Spleen (tissue), 11 donors: ENCODE data around the gene RPL15. TPM values are rescaled to one million over a fixed set of nuclear protein-coding genes. Genes with fewer than 3 reads are reported as not detected.

ENCODE experiments used
- DNase-seq: peaks from one replicate; pipeline ENCODE4 v3.0.0-alpha.2; 2020
- H3K27ac ChIP-seq, 8 donors: fragments of 200-600 bp; sonication (generic) in 7 of 8; 1 replicate in 4 of 8; 2 replicates in 4 of 8; pipeline versions ENCODE4 v1.5.0 to v1.8.0; 2016 to 2021; ENCODE audit warnings: inconsistent platforms in 4 of 8, mild to moderate bottlenecking in 4 of 8, moderate library complexity in 1 of 8
- H3K27me3 ChIP-seq, 7 donors: fragments of 200-600 bp; sonication (generic) in 6 of 7; replicated peaks in 1 of 7; 1 replicate in 4 of 7; 2 replicates in 3 of 7; pipeline versions ENCODE4 v1.5.0 to v1.8.0; 2016 to 2021; ENCODE audit warnings: inconsistent platforms in 3 of 7, mild to moderate bottlenecking in 1 of 7
- H3K36me3 ChIP-seq, 6 donors: fragments of 200-600 bp; sonication (generic) in 5 of 6; 1 replicate in 4 of 6; 2 replicates in 2 of 6; pipeline versions ENCODE4 v1.5.0 to v1.8.0; 2016 to 2021; ENCODE audit warnings: inconsistent platforms in 2 of 6
- H3K4me1 ChIP-seq, 6 donors: fragments of 200-600 bp; sonication (generic) in 5 of 6; 1 replicate in 3 of 6; 2 replicates in 3 of 6; pipeline versions ENCODE4 v1.5.0 to v1.8.0; 2016 to 2021; ENCODE audit warnings: inconsistent platforms in 3 of 6
- H3K4me3 ChIP-seq, 8 donors: fragments of 200-600 bp; sonication (generic) in 7 of 8; 1 replicate in 4 of 8; 2 replicates in 4 of 8; pipeline versions ENCODE4 v1.5.0 to v1.8.0; 2016 to 2021; ENCODE audit warnings: inconsistent platforms in 4 of 8, mild to moderate bottlenecking in 4 of 8, moderate library complexity in 2 of 8
- H3K9me3 ChIP-seq, 8 donors: fragments of 200-600 bp; sonication (generic) in 7 of 8; 1 replicate in 4 of 8; 2 replicates in 4 of 8; pipeline versions ENCODE4 v1.5.0 to v1.8.0; 2016 to 2021; ENCODE audit warnings: inconsistent platforms in 4 of 8
- CTCF ChIP-seq, 11 experiments: fragments of 200-600 bp in 7 of 11; fragments of 450-650 bp in 4 of 11; sonication (generic) in 4 of 11; IDR thresholded peaks in 8 of 11; conservative IDR thresholded peaks in 3 of 11; 1 replicate in 7 of 11; 2 replicates in 4 of 11; pipeline versions ENCODE4 v1.4.0 to v1.8.0; 2016 to 2021; ENCODE audit warnings: antibody characterized with exemption in 11 of 11, inconsistent platforms in 4 of 11, mild to moderate bottlenecking in 1 of 11
- POLR2A ChIP-seq, 3 donors: fragments of 450-650 bp; IDR thresholded peaks; one replicate each; pipeline ENCODE4 v1.5.1; 2017; ENCODE audit warnings: antibody characterized with exemption in 3 of 3, mild to moderate bottlenecking in 1 of 3
- POLR2AphosphoS5 ChIP-seq, 3 donors: sonication (generic); formaldehyde crosslinking; IDR thresholded peaks; one replicate each; pipeline ENCODE4 v1.5.1; 2017; ENCODE audit warnings: antibody characterized with exemption in 3 of 3
- WGBS, 5 donors: extraction: QIAGEN DNeasy Blood & Tissue Kit in 3 of 5; methylation state at CpG; one replicate each; pipeline versions ENCODE4 v1.1.5 to v1.1.7; 2013 to 2018; 5-methylcytosine and 5-hydroxymethylcytosine counted together
- intact Hi-C: fragments of 100-400 bp; cut with DNase I; formaldehyde crosslinking; loops from one replicate; pipeline ENCODE4 v1.15.0; 2023; ENCODE audit warnings: low total_unique reads
- polyA plus RNA-seq, 3 donors: library from polyadenylated mRNA; stranded (reverse); fragments of 200-250 nt; gene quantifications; one replicate each; pipeline ENCODE4 v1.2.1, GENCODE V29; 2013
- total RNA-seq, 7 donors: library from RNA; depleted of rRNA in 3 of 7; stranded (reverse); fragments of >200 nt in 3 of 7; fragmentation: NEBNext Ultra II Directional in 4 of 7; extraction: Animal tissue kit (Norgen Biotek cat#: 25700) in 4 of 7; gene quantifications; one replicate each; pipeline versions ENCODE4 v1.1.0 to v1.2.1, GENCODE V29; 2016 to 2021
- donor health status: healthy with polysubstance abuse.
- donor health status: DM: no; HTN: no; CAD: no; lungs with moderate emphysema.
- donor health status: DM: no; HTN: no; CAD: no.
- donor health status: Bipolar disorder and iron deficiency.
- donor health status: healthy.
- donor health status: DM: no; HTN: no; CAD: no.
- donor health status: DM: yes; HTN: yes; CAD: no.

Gene RPL15
- total and polyA plus RNA-seq, 10 donors: 1,270 to 6,830 (median 1,691) TPM

DNA sequence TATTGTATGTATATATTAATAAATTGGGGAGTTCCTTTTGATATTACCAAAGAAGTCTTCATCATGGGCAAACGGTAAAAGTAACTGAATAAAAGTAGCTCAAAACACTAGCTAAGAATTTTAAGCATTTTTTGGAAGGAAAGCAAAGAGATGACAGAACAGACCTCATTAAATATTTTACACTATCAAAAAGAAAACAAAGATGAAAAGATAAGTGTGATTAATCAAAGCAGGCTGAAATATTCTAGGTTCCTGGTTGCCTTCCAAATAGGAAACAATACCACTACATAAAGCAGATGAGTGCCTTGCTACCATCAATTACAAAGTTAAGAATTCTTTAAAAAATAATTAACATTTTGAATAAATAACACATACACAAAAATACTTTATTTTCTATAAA, 3.8 kb upstream of the RPL15 start:
- Histone ChIP-seq H3K27me3 (no peaks in the 10 kb centered on the region), H3K4me1 (peaks cover 9 to 32% (median 24%) of the 10 kb centered on the region in 6 donors), H3K27ac (no peak overlapping the region), H3K36me3 (peaks cover 0 to 32% (median 6%) of the 10 kb centered on the region in 6 donors), H3K4me3 (no peak overlapping the region), H3K9me3 (no peaks in the 10 kb centered on the region)
- DNase-seq: no peak
- intact Hi-C loops: no loop called here
- WGBS, 5 donors: 88 to 94% (median 90%) methylated on average over 1 of the region's 1 CpG
- TF ChIP-seq POLR2AphosphoS5 (IDR thresholded peaks at IDR 0.05): no peak
- no peak for TF ChIP-seq POLR2A (IDR thresholded peaks at IDR 0.05)
- TF ChIP-seq CTCF (IDR thresholded peaks at IDR 0.05 in 8 of 11, conservative IDR thresholded peaks at IDR 0.05 in 3 of 11): no peak

- H3K9me3 ChIP-seq: no peaks in the 10 kb centered on the region
- H3K4me3 ChIP-seq: no peak overlapping the region
- H3K27me3 ChIP-seq: no peaks in the 10 kb centered on the region
- H3K4me1 ChIP-seq: peaks cover 17 to 42% (median 34%) of the 10 kb centered on the region in 6 donors
- H3K36me3 ChIP-seq: peaks cover 0 to 35% (median 12%) of the 10 kb centered on the region in 6 donors
- intact Hi-C loops: no loop called here
- H3K27ac ChIP-seq: no peak overlapping the region
- no peak for DNase-seq
- TF ChIP-seq CTCF (IDR thresholded peaks at IDR 0.05 in 8 of 11, conservative IDR thresholded peaks at IDR 0.05 in 3 of 11) (no peak), POLR2AphosphoS5 (IDR thresholded peaks at IDR 0.05) (no peak), POLR2A (IDR thresholded peaks at IDR 0.05) (no peak)
- WGBS, 5 donors: 77 to 86% (median 81%) methylated on average over 3 of the region's 3 CpGs
Observed at GRCh38 chr3:23913873-23914743, 2.8 kb upstream of the RPL15 start.

- WGBS, 5 donors: 42 to 52% (median 47%) methylated on average over 7 of the region's 7 CpGs
- intact Hi-C loops: no loop called here
- peak overlapping the region in 7 of 8 donors; percentile 92 to 99 (median 98) for H3K27ac ChIP-seq
Observed at GRCh38 chr3:23915537-23916108, 1.3 kb upstream of the RPL15 start.

More at GRCh38 chr3:23915537-23916108, 1.3 kb upstream of the RPL15 start:
- peak in 1 of 3 donors; percentile 29 for TF ChIP-seq POLR2AphosphoS5 (IDR thresholded peaks at IDR 0.05)
- no peak for TF ChIP-seq CTCF (IDR thresholded peaks at IDR 0.05 in 8 of 11, conservative IDR thresholded peaks at IDR 0.05 in 3 of 11)
- Histone ChIP-seq H3K27me3 (no peaks in the 10 kb centered on the region), H3K4me3 (peak overlapping the region in 6 of 8 donors; percentile 57 to 99 (median 84)), H3K4me1 (peaks cover 28 to 57% (median 48%) of the 10 kb centered on the region in 6 donors), H3K9me3 (no peaks in the 10 kb centered on the region), H3K36me3 (peaks cover 0 to 35% (median 21%) of the 10 kb centered on the region in 6 donors)
- no peak for DNase-seq
